COR-L47 (cell line): Measurements from ENCODE around the gene CT45A8.
"Not testable (repeated sequence)": the region's sequence is repeated elsewhere in the genome, so short reads cannot be mapped to it uniquely, and the experiment has no call there.

Source experiments
- DNase-seq: peaks from one replicate; lab custom pipeline; 2025; lab: John Stamatoyannopoulos, UW

Gene CT45A8

GRCh38 chrX:135854438-135854837 lies at the start of gene CT45A8:
Gene CT45A8 (minus strand): TSS chrX:135854538. CDS start chrX:135850783, 3,755 bp downstream.
- not testable (repeated sequence) for DNase-seq

- DNase-seq, result no peak
These were observed 39.0 kb upstream of the CT45A8 start, which contains the start of the genes CT45A10 and SAGE1 for GRCh38 chrX:135893294-135893817. Gene CT45A10 (minus strand): TSS chrX:135893444. CDS start chrX:135885344, 8,100 bp downstream. Gene SAGE1 (plus strand): TSS chrX:135893716. CDS start chrX:135896243, 2,527 bp downstream.

GRCh38 chrX:135892781-135893180 lies 38.4 kb upstream of the CT45A8 start:
- no peak for DNase-seq

- no peak for DNase-seq
These were observed 35.8 kb upstream of the CT45A8 start for GRCh38 chrX:135890087-135890585.

GRCh38 chrX:135888976-135889375 lies 34.6 kb upstream of the CT45A8 start:
- DNase-seq, result not testable (repeated sequence)

GRCh38 chrX:135888230-135888629 lies 33.9 kb upstream of the CT45A8 start:
- DNase-seq, result not testable (repeated sequence)

- not testable (repeated sequence) for DNase-seq
These were observed 28.4 kb upstream of the CT45A8 start for GRCh38 chrX:135882741-135883140.

- not testable (repeated sequence) for DNase-seq
These were observed 17.4 kb upstream of the CT45A8 start, which contains the start of gene CT45A9 for GRCh38 chrX:135871712-135872111. Gene CT45A9 (minus strand): TSS chrX:135871812. CDS start chrX:135868061, 3,751 bp downstream.

GRCh38 chrX:135837180-135837579 lies 17.2 kb downstream of the CT45A8 start, which contains the start of gene CT45A7:
Gene CT45A7 (minus strand): TSS chrX:135837280. CDS start chrX:135833533, 3,747 bp downstream.
- DNase-seq, result not testable (repeated sequence)

GRCh38 chrX:135819912-135820311 lies 34.4 kb downstream of the CT45A8 start, which contains the start of gene CT45A2:
Gene CT45A2 (minus strand): TSS chrX:135820012. CDS start chrX:135816265, 3,747 bp downstream.
- not testable (repeated sequence) for DNase-seq

GRCh38 chrX:135802687-135803086 lies 51.7 kb downstream of the CT45A8 start, which contains the start of gene CT45A6:
Gene CT45A6 (minus strand): TSS chrX:135802787. CDS start chrX:135798993, 3,794 bp downstream.
- not testable (repeated sequence) for DNase-seq
